ENCODE measurements around the gene PARP16.

GRCh38 chr15:65326117-65326526, 39.4 kb upstream of the PARP16 start:
- TF ChIP-seq CTCF (conservative IDR thresholded peaks at IDR 0.05 in 1 of 2, IDR thresholded peaks at IDR 0.05 in 1 of 2; ENCODE audit: low read depth in 1 of 2, low read length in 2 of 2) (no peak), EZH2 (IDR thresholded peaks at IDR 0.05; ENCODE audit: low read length, missing control alignments) (no peak)

All from fibroblast of lung (primary cell).